H1 (cell line): ENCODE measurements around the gene ZNF624. TPM values are rescaled to one million over a fixed set of nuclear protein-coding genes. Genes with fewer than 3 reads are reported as not detected.
A peak's percentile ranks its signal among the peaks of the same experiment; 100 is the strongest.

ENCODE experiments used
- CTCF ChIA-PET: fragments of 300-600 bp; sonication (Branson Sonifier 250); formaldehyde crosslinking; loops from one replicate; lab custom pipeline; 2021; ENCODE audit not compliant: partially characterized antibody; lab: Charles Lee
- POLR2A ChIA-PET: fragments of 300-600 bp; sonication (Branson Sonifier 250); formaldehyde crosslinking; loops from one replicate; lab custom pipeline; 2021; ENCODE audit warnings: inconsistent platforms; ENCODE audit not compliant: partially characterized antibody; lab: Charles Lee
- DNase-seq, 2 experiments: peaks; one replicate each; pipeline versions ENCODE4 v3.0.0 to v3.0.0-alpha.2; 2010 to 2022; ENCODE audit warnings: low spot score in 2 of 2, low read depth in 1 of 2, mixed read lengths in 1 of 2
- FAIRE-seq: peaks from 2 replicates; lab custom pipeline; 2011; peaks lifted over from hg19 to GRCh38; lab: Jason Lieb, UNC
- H2AFZ ChIP-seq: 2 replicates; pipeline ENCODE4 v1.8.1; 2012; ENCODE audit warnings: low read length, inconsistent platforms
- H2AK5ac ChIP-seq: 2 replicates; pipeline ENCODE4 v1.6.1; 2013; ENCODE audit warnings: low read depth, low read length
- H2BK120ac ChIP-seq: replicated peaks from 2 replicates; pipeline ENCODE3; 2013; ENCODE audit warnings: low read depth, low read length, inconsistent platforms
- H2BK12ac ChIP-seq: 2 replicates; pipeline ENCODE4 v1.6.1; 2013; ENCODE audit warnings: low read depth, low read length
- H2BK15ac ChIP-seq: 2 replicates; pipeline ENCODE4 v1.6.1; 2013; ENCODE audit warnings: low read length
- H2BK20ac ChIP-seq: 2 replicates; pipeline ENCODE4 v1.6.1; 2013; ENCODE audit warnings: low read length
- H2BK5ac ChIP-seq: 2 replicates; pipeline ENCODE4 v1.6.1; 2013; ENCODE audit warnings: low read depth, low read length
- H3K14ac ChIP-seq: 2 replicates; pipeline ENCODE4 v1.6.1; 2013; ENCODE audit warnings: inconsistent platforms; ENCODE audit not compliant: insufficient read length
- H3K18ac ChIP-seq: 2 replicates; pipeline ENCODE4 v1.6.1; 2013; ENCODE audit warnings: low read length; ENCODE audit errors: extremely low read depth
- H3K23ac ChIP-seq: 2 replicates; pipeline ENCODE4 v1.6.1; 2013; ENCODE audit warnings: inconsistent platforms; ENCODE audit not compliant: insufficient read length
- H3K23me2 ChIP-seq: 2 replicates; pipeline ENCODE4 v1.6.1; 2013; ENCODE audit warnings: low read depth, low read length
- H3K27ac ChIP-seq: 2 replicates; pipeline ENCODE4 v1.6.1; 2011; ENCODE audit warnings: low read depth, low read length, inconsistent platforms
- H3K27me3 ChIP-seq, 4 experiments: replicated peaks in 1 of 4; 1 replicate in 1 of 4; 2 replicates in 3 of 4; pipeline versions ENCODE4 v1.6.1 to v1.8.1; 2011 to 2013; ENCODE audit warnings: low read length in 3 of 4, mild to moderate bottlenecking in 3 of 4, inconsistent platforms in 2 of 4, mixed read lengths in 2 of 4, moderate library complexity in 1 of 4; ENCODE audit not compliant: control insufficient read depth in 3 of 4, insufficient read depth in 3 of 4; ENCODE audit errors: extremely low read depth in 1 of 4
- H3K36me3 ChIP-seq, 4 experiments: 2 replicates each; pipeline versions ENCODE4 v1.6.1 to v1.8.1; 2011 to 2013; ENCODE audit warnings: mild to moderate bottlenecking in 4 of 4, low read length in 3 of 4, moderate library complexity in 2 of 4, control low read depth in 1 of 4, inconsistent platforms in 1 of 4; ENCODE audit not compliant: insufficient read depth in 4 of 4, control insufficient read depth in 2 of 4
- H3K4ac ChIP-seq: replicated peaks from 2 replicates; pipeline ENCODE3; 2013; ENCODE audit warnings: low read length, low read depth, mixed read lengths, inconsistent platforms; ENCODE audit not compliant: insufficient read length
- H3K4me1 ChIP-seq, 4 experiments: replicated peaks in 1 of 4; 1 replicate in 1 of 4; 2 replicates in 3 of 4; pipeline versions ENCODE4 v1.6.1 to v1.8.1; 2011 to 2013; ENCODE audit warnings: low read length in 3 of 4, inconsistent platforms in 2 of 4, mixed read lengths in 1 of 4; ENCODE audit not compliant: insufficient read depth in 4 of 4, control insufficient read depth in 3 of 4
- H3K4me2 ChIP-seq, 2 experiments: 2 replicates each; pipeline versions ENCODE4 v1.6.1 to v1.8.1; 2011 to 2013; ENCODE audit warnings: low read depth in 2 of 2, low read length in 2 of 2, control low read depth in 1 of 2, inconsistent platforms in 1 of 2, mild to moderate bottlenecking in 1 of 2; ENCODE audit not compliant: insufficient read depth in 1 of 2
- H3K4me3 ChIP-seq, 4 experiments: fragments of 200-600, 300-600 bp in 1 of 4; sonication (generic), shearing (Covaris generic), sonication (Bioruptor Twin) in 1 of 4; 2 replicates each; pipeline versions ENCODE4 v1.5.1 to v1.8.1; 2011 to 2016; ENCODE audit warnings: low read length in 4 of 4, low read depth in 3 of 4, control low read depth in 2 of 4, inconsistent platforms in 2 of 4, mild to moderate bottlenecking in 2 of 4, mixed read lengths in 1 of 4, moderate library complexity in 1 of 4; ENCODE audit not compliant: insufficient read depth in 2 of 4; ENCODE audit errors: extremely low read depth in 1 of 4
- H3K56ac ChIP-seq: replicated peaks from 2 replicates; pipeline ENCODE3; 2013; ENCODE audit warnings: low read depth, mild to moderate bottlenecking, mixed read lengths, low read length, inconsistent platforms; ENCODE audit not compliant: insufficient read length
- H3K79me1 ChIP-seq: 2 replicates; pipeline ENCODE4 v1.6.1; 2013; ENCODE audit warnings: low read depth, low read length, control low read depth
- H3K79me2 ChIP-seq, 2 experiments: 2 replicates each; pipeline versions ENCODE4 v1.6.1 to v1.8.1; 2012 to 2013; ENCODE audit warnings: low read length in 2 of 2, mild to moderate bottlenecking in 2 of 2, inconsistent platforms in 1 of 2; ENCODE audit not compliant: insufficient read depth in 2 of 2, control insufficient read depth in 1 of 2
- H3K9ac ChIP-seq, 4 experiments: replicated peaks in 1 of 4; 1 replicate in 1 of 4; 2 replicates in 3 of 4; pipeline versions ENCODE4 v1.6.1 to v1.8.1; 2011 to 2013; ENCODE audit warnings: low read depth in 3 of 4, low read length in 3 of 4, control low read depth in 2 of 4, mild to moderate bottlenecking in 2 of 4, moderate library complexity in 2 of 4, inconsistent platforms in 1 of 4; ENCODE audit errors: extremely low read depth in 1 of 4
- H3K9me3 ChIP-seq, 2 experiments: 2 replicates each; pipeline versions ENCODE4 v1.6.1 to v1.8.1; 2012 to 2013; ENCODE audit warnings: mild to moderate bottlenecking in 2 of 2, moderate library complexity in 2 of 2, control low read depth in 1 of 2, inconsistent platforms in 1 of 2, low read depth in 1 of 2, low read length in 1 of 2, mixed read lengths in 1 of 2; ENCODE audit not compliant: insufficient read depth in 2 of 2
- H4K20me1 ChIP-seq, 2 experiments: replicated peaks in 1 of 2; 2 replicates each; pipeline versions ENCODE3 to v1.8.1; 2011 to 2013; ENCODE audit warnings: inconsistent platforms in 2 of 2, low read length in 2 of 2, mild to moderate bottlenecking in 1 of 2; ENCODE audit not compliant: insufficient read depth in 2 of 2, control insufficient read depth in 1 of 2
- H4K5ac ChIP-seq: 2 replicates; pipeline ENCODE4 v1.6.1; 2013; ENCODE audit warnings: low read length, low read depth, mixed read lengths, inconsistent platforms; ENCODE audit not compliant: insufficient read length
- H4K8ac ChIP-seq: 2 replicates; pipeline ENCODE4 v1.8.0; 2013; ENCODE audit warnings: mild to moderate bottlenecking, moderate library complexity, low read length, inconsistent platforms; ENCODE audit not compliant: insufficient read depth; ENCODE audit errors: extremely low read depth
- H4K91ac ChIP-seq: replicated peaks from 2 replicates; pipeline ENCODE3; 2013; ENCODE audit warnings: low read length, mixed read lengths, inconsistent platforms; ENCODE audit not compliant: insufficient read length
- BRCA1 ChIP-seq: IDR thresholded peaks from 2 replicates; pipeline ENCODE4 v1.6.1; 2012; ENCODE audit warnings: low read depth, low read length, improper control_type of control experiment
- CHD2 ChIP-seq: IDR thresholded peaks from 2 replicates; pipeline ENCODE4 v1.6.1; 2012; ENCODE audit warnings: low read length, improper control_type of control experiment
- GABPA ChIP-seq: IDR thresholded peaks from 2 replicates; pipeline ENCODE4 v1.6.1; 2011; ENCODE audit warnings: mild to moderate bottlenecking, low read length, moderate library complexity, borderline replicate concordance; ENCODE audit not compliant: insufficient read depth
- MAFK ChIP-seq: IDR thresholded peaks from 2 replicates; pipeline ENCODE4 v1.6.1; 2012; ENCODE audit warnings: low read depth, mild to moderate bottlenecking, improper control_type of control experiment, low read length
- POU5F1 ChIP-seq: IDR thresholded peaks from 2 replicates; pipeline ENCODE4 v1.6.1; 2011; ENCODE audit warnings: low read depth, mild to moderate bottlenecking, low read length, moderate library complexity
- RXRA ChIP-seq: IDR thresholded peaks from 2 replicates; pipeline ENCODE4 v1.6.1; 2011; ENCODE audit warnings: low read depth, mild to moderate bottlenecking, low read length, moderate library complexity; ENCODE audit not compliant: insufficient read depth
- SAP30 ChIP-seq: fragments of 300-600 bp; sonication (generic); IDR thresholded peaks from 2 replicates; pipeline ENCODE4 v1.7.1; 2012; ENCODE audit warnings: low read length, moderate library complexity, mild to moderate bottlenecking, inconsistent platforms; ENCODE audit not compliant: insufficient read depth, insufficient replicate concordance
- SP4 ChIP-seq: IDR thresholded peaks from 2 replicates; pipeline ENCODE4 v1.6.1; 2012; ENCODE audit warnings: low read length, inconsistent platforms
- ZNF274 ChIP-seq: IDR thresholded peaks from 2 replicates; pipeline ENCODE4 v1.7.0; 2012; ENCODE audit warnings: low read length, borderline replicate concordance; ENCODE audit errors: extremely low read depth
- WGBS, 2 experiments: shearing (Covaris generic) in 1 of 2; methylation state at CpG; one replicate each; pipeline versions ENCODE4 v1.1.6 to v1.1.7; 2013 to 2015; ENCODE audit warnings: low lambda C conversion rate in 2 of 2, mixed read lengths in 2 of 2, inconsistent platforms in 1 of 2, low coverage in 1 of 2, missing lambda C conversion rate in 1 of 2; ENCODE audit not compliant: insufficient replicate concordance in 2 of 2, insufficient coverage in 1 of 2, insufficient read length in 1 of 2; ENCODE audit errors: extremely low coverage in 1 of 2, missing lambda C conversion rate in 1 of 2; 5-methylcytosine and 5-hydroxymethylcytosine counted together
- polyA plus RNA-seq, 7 experiments: library from polyadenylated mRNA; depleted of rRNA in 3 of 7; stranded (reverse) in 5 of 7; unstranded in 2 of 7; fragments of >200 nt in 5 of 7; fragments of 200-250 nt in 2 of 7; gene quantifications; 1 replicate in 5 of 7; 2 replicates in 1 of 7; 4 replicates in 1 of 7; pipeline versions ENCODE4 v1.2.1 to v1.2.3, GENCODE V29; 2011 to 2013; ENCODE audit warnings: missing spikeins in 2 of 7, mixed read lengths in 2 of 7
- total RNA-seq: library from RNA; stranded (reverse); fragmentation: NEBNext Ultra II Directional; extraction: Animal tissue kit (Norgen Biotek cat#: 25700); gene quantifications from 2 replicates; pipeline ENCODE4 v1.2.1, GENCODE V29; 2021

The ZNF624 gene
- total and polyA plus RNA-seq, 2 of the 8 experiments (the other 6 are each of a cell fraction or from before 2014, with no cell fraction given): 0.39 to 2.5 TPM

DNA sequence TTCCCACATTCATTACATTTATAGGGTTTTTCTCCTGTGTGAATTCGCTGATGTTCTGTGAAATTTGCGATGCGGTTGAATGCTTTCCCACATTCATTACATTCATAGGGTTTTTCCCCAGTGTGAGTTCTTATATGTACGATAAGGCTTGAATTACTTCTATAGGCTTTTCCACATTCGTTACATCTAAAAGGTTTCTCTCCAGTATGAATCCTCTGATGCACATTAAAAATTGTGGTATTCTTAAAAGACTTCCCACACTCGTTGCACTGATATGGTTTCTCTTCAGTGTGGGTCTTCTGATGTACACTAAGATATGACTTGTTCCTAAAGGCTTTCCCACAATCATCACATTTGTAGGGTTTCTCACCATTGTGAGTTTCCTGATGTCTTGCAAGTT lies 30.4 kb downstream of the ZNF624 start:
- Histone ChIP-seq H2AFZ (no peak overlapping the region), H3K79me2 (no peaks in the 10 kb centered on the region), H3K36me3 (peaks cover 0 to 20% (median 3%) of the 10 kb centered on the region in 4 experiments; a peak in 5 of 8 replicates), H3K56ac (no peak overlapping the region), H4K20me1 (no peaks in the 10 kb centered on the region), H3K9ac (no peak overlapping the region), H2BK120ac (no peak overlapping the region), H4K8ac (no peak overlapping the region), H2AK5ac (no peak overlapping the region), H3K27me3 (no peaks in the 10 kb centered on the region), H3K18ac (no peak overlapping the region), H2BK5ac (no peak overlapping the region), H3K23ac (no peak overlapping the region), H4K5ac (no peak overlapping the region), H2BK12ac (no peak overlapping the region), H4K91ac (no peak overlapping the region), H3K4ac (no peak overlapping the region), H3K4me2 (no peak overlapping the region), H3K23me2 (no peaks in the 10 kb centered on the region), H3K9me3 (peaks cover 44 to 53% of the 10 kb centered on the region in 2 experiments), H3K79me1 (no peaks in the 10 kb centered on the region), H3K27ac (no peak overlapping the region), H3K4me3 (no peak overlapping the region), H2BK15ac (no peak overlapping the region), H2BK20ac (no peak overlapping the region), H3K14ac (no peak overlapping the region), H3K4me1 (no peaks in the 10 kb centered on the region)
- CTCF ChIA-PET: no interaction called here
- TF ChIP-seq RXRA: no peak
- no peak for TF ChIP-seq GABPA
- no peak for TF ChIP-seq BRCA1
- no peak for TF ChIP-seq SAP30
- no peak for TF ChIP-seq MAFK
- no peak for TF ChIP-seq SP4
- no peak for TF ChIP-seq POU5F1
- no peak for TF ChIP-seq CHD2
- TF ChIP-seq ZNF274: peak; percentile 19
- DNase-seq: no peak
- FAIRE-seq: no peak
- 97% methylated on average over 6 of the region's 6 CpGs; no CpG with 5 or more reads in 1 of the 2 experiments for WGBS, 2 experiments
- POLR2A ChIA-PET: no interaction called here
